ENCODE measurements around the gene ENO4.

The ENO4 gene

GRCh38 chr10:116892907-116893685, 43.8 kb downstream of the ENO4 start:
- peak; percentile 13 for DNase-seq (ENCODE audit: low read depth, low spot score)
- H3K4me3 ChIP-seq (ENCODE audit: low read depth, low read length) = no peak overlapping the region
- TF ChIP-seq CTCF (IDR thresholded peaks at IDR 0.05; ENCODE audit: low read depth, low read length) = no peak
- in situ Hi-C loops (cut with HindIII; ENCODE audit: low sequenced_read_pairs) = no loop called here

DNA sequence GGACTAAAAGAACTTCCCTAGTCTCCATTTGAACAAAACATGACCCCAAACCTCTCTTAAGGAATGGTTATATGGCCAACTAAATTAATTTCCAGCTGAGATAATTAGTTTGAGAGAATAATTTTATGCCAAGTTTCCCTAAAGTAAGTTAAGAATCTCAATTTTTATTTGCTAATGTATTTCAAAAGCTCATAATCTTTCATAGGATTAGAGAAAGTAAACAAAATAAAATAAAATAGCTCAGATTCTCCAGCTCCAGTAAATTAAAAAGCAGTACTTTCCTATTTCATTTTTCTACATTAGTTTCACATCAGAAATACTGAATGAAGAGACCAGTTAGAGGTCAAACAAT, 44.4 kb downstream of the ENO4 start:
- in situ Hi-C loops (cut with HindIII; ENCODE audit: low sequenced_read_pairs) = no loop called here
- H3K4me3 ChIP-seq (ENCODE audit: low read depth, low read length) = no peak overlapping the region
- no peak for DNase-seq (ENCODE audit: low read depth, low spot score)
- no peak for TF ChIP-seq CTCF (IDR thresholded peaks at IDR 0.05; ENCODE audit: low read depth, low read length)

GRCh38 chr10:116899626-116900025, 50.3 kb downstream of the ENO4 start:
- in situ Hi-C loops (cut with HindIII; ENCODE audit: low sequenced_read_pairs) = no loop called here
- no peak for DNase-seq (ENCODE audit: low read depth, low spot score)
- no peak overlapping the region for H3K4me3 ChIP-seq (ENCODE audit: low read depth, low read length)
- TF ChIP-seq CTCF (IDR thresholded peaks at IDR 0.05; ENCODE audit: low read depth, low read length) = no peak

DNA sequence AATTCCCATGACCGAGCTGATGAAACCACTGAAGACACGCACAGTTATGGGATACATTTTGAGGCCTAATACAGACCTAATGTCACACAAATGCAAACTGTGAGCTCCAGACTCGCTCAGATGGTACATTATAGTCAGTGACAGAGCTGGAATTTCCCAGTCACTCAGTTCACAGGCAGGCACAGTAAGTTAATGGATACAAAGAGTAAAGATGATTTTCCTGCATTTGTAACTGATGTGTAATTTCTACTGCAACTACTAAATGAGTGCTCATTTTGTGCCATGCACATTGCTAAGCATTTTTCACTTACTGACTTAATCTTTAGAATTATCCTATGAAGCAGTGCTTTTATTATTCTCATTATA, 56.5 kb downstream of the ENO4 start:
- in situ Hi-C loops (cut with HindIII; ENCODE audit: low sequenced_read_pairs) = no loop called here
- TF ChIP-seq CTCF (IDR thresholded peaks at IDR 0.05; ENCODE audit: low read depth, low read length) = no peak

DNA sequence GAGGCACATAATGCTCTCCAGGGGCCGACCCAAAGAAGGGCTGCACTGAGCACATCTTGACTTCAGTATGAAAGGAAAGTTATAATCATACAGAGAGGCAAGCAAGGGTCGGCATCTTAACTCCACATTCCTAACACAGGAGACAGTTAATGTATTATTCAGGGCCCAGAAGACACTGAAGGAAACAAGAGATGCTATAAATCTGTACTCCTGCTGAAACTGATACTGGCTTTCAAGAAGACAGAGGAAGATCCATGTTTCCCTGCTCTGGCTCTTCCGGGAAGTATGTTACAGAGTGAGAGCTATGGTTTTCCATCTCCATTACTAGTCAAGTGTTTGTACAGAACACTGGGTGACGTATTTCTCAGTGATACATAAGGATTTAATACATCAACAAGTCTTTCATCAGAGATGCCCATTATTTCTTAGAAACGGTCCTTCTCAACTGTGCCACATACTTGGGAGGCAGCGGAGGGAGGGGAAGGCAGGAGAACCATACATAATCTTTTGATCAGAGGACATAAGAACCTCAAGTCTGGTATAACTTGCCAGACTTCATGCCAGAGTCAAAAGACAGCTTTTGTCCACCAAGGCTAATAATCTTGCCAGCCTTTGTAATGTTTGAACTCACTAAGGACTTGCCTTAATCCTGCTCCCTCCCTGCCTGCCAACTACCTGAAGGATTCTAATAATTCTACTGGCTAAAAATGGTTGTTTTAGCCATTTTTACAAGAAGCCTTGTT, 58.1 kb downstream of the ENO4 start:
- in situ Hi-C loops (cut with HindIII; ENCODE audit: low sequenced_read_pairs) = no loop called here
- no peak for DNase-seq (ENCODE audit: low read depth, low spot score)
- no peak for TF ChIP-seq CTCF (IDR thresholded peaks at IDR 0.05; ENCODE audit: low read depth, low read length)
- H3K4me3 ChIP-seq (ENCODE audit: low read depth, low read length) = no peak overlapping the region

More for the DNA sequence above, 56.5 kb downstream of the ENO4 start:
- no peak overlapping the region for H3K4me3 ChIP-seq (ENCODE audit: low read depth, low read length)
- no peak for DNase-seq (ENCODE audit: low read depth, low spot score)

DNA sequence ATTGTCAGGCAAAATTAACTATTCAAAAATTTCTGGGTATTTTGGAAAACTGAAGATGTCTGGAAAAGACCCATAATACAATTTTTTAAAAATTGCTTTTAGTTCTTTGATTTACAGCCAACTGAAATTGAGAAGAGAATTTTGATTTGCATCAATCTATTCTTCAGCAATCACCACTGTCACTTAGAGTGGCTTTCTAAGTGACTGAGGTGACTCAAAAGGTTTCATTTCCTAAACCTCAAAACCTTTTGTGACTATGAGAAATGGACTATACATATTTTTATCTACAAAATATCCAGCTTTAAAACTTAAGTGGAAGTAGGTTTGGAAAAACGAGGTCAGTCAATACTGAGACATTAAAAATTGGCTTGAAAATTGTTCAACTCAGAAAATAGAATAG, 60.0 kb downstream of the ENO4 start:
- no peak for DNase-seq (ENCODE audit: low read depth, low spot score)
- no peak overlapping the region for H3K4me3 ChIP-seq (ENCODE audit: low read depth, low read length)
- no peak for TF ChIP-seq CTCF (IDR thresholded peaks at IDR 0.05; ENCODE audit: low read depth, low read length)
- in situ Hi-C loops (cut with HindIII; ENCODE audit: low sequenced_read_pairs) = no loop called here

Data from astrocyte of the spinal cord (primary cell).